Measurements from ENCODE around the gene HLA-B.

- TF ChIP-seq CTCF (IDR thresholded peaks at IDR 0.05; ENCODE audit: control extremely low read depth in 1 of 3, insufficient read depth in 1 of 3, low read depth in 1 of 3, low read length in 3 of 3) (no peak), HDAC2 (IDR thresholded peaks at IDR 0.05; ENCODE audit: borderline replicate concordance in 1 of 2, low read depth in 2 of 2, low read length in 2 of 2) (no peak), USF2 (IDR thresholded peaks at IDR 0.05; ENCODE audit: low read length) (no peak), SIN3A (conservative IDR thresholded peaks at IDR 0.05 in 1 of 2, IDR thresholded peaks at IDR 0.05 in 1 of 2; ENCODE audit: low read depth in 1 of 2, low read length in 2 of 2) (no peak), EGR1 (IDR thresholded peaks at IDR 0.05; ENCODE audit: borderline replicate concordance, low read depth, low read length) (no peak), EZH2 (IDR thresholded peaks at IDR 0.05; ENCODE audit: low read depth, low read length, severe bottlenecking) (no peak), TAF1 (IDR thresholded peaks at IDR 0.05; ENCODE audit: low read depth, low read length) (no peak), POLR2A (IDR thresholded peaks at IDR 0.05; ENCODE audit: control extremely low read depth in 1 of 2, low read depth in 2 of 2, low read length in 2 of 2) (no peak), ZNF274 (IDR thresholded peaks at IDR 0.05; ENCODE audit: borderline replicate concordance, extremely low read depth, low read length) (no peak)
Observed at GRCh38 chr6:31352310-31352682, 4.7 kb downstream of the HLA-B start.
